Measurements from ENCODE around the gene TLCD2.

Gene TLCD2

GRCh38 chr17:1720856-1721386 is 10.7 kb upstream of the TLCD2 start:
- TF ChIP-seq EZH2phosphoT487 (IDR thresholded peaks at IDR 0.05; ENCODE audit: low read length): no peak
- TF ChIP-seq CTCF (IDR thresholded peaks at IDR 0.05; ENCODE audit: low read length): peak; percentile 96
- Histone ChIP-seq H3K9me3 (replicated peaks; ENCODE audit: insufficient read depth, low read length) (no peaks in the 10 kb centered on the region), H2AFZ (ENCODE audit: low read length) (no peak overlapping the region), H4K20me1 (ENCODE audit: insufficient read depth, low read length) (no peaks in the 10 kb centered on the region), H3K4me2 (ENCODE audit: low read depth, low read length) (peak overlapping the region; percentile 61; the same call in 1 of the 2 replicates), H3K27me3 (replicated peaks; ENCODE audit: insufficient read depth, low read length) (no peaks in the 10 kb centered on the region), H3K36me3 (replicated peaks; ENCODE audit: insufficient read depth, low read length) (no peaks in the 10 kb centered on the region), H3K27ac (ENCODE audit: low read length) (no peak overlapping the region), H3K9ac (ENCODE audit: low read length) (no peak overlapping the region), H3K9me2 (replicated peaks; ENCODE audit: insufficient read depth, low read length) (no peaks in the 10 kb centered on the region), H3F3A (ENCODE audit: insufficient read depth, low read length) (peaks cover 9% of the 10 kb centered on the region), H3K79me2 (ENCODE audit: low read length) (peaks cover 15% of the 10 kb centered on the region), H3K4me3 (ENCODE audit: low read length) (peak overlapping the region; percentile 36; the same call in 1 of the 2 replicates), H3K4me1 (ENCODE audit: low read length) (peaks cover 17% of the 10 kb centered on the region)
- peak; percentile 63 for DNase-seq

GRCh38 chr17:1718362-1719165 is 8.4 kb upstream of the TLCD2 start:
- peaks cover 7% of the 10 kb centered on the region; the same call in 1 of the 2 replicates for H3K79me2 ChIP-seq (ENCODE audit: low read length)
- TF ChIP-seq CTCF (IDR thresholded peaks at IDR 0.05; ENCODE audit: low read length) (no peak), EZH2 (optimal IDR thresholded peaks at IDR 0.05; ENCODE audit: low read depth, low read length) (no peak), EZH2phosphoT487 (IDR thresholded peaks at IDR 0.05; ENCODE audit: low read length) (no peak)
- H3K9ac ChIP-seq (ENCODE audit: low read length): no peak overlapping the region
- H3F3A ChIP-seq (ENCODE audit: insufficient read depth, low read length): peaks cover 6% of the 10 kb centered on the region
- no peak overlapping the region for H2AFZ ChIP-seq (ENCODE audit: low read length)
- peak overlapping the region; percentile 92; the same call in 1 of the 2 replicates for H3K4me2 ChIP-seq (ENCODE audit: low read depth, low read length)
- H3K27me3 ChIP-seq (replicated peaks; ENCODE audit: insufficient read depth, low read length): no peaks in the 10 kb centered on the region
- no peak overlapping the region for H3K27ac ChIP-seq (ENCODE audit: low read length)
- H3K4me3 ChIP-seq (ENCODE audit: low read length): no peak overlapping the region
- DNase-seq: no peak
- no peaks in the 10 kb centered on the region for H4K20me1 ChIP-seq (ENCODE audit: insufficient read depth, low read length)
- H3K9me3 ChIP-seq (replicated peaks; ENCODE audit: insufficient read depth, low read length): no peaks in the 10 kb centered on the region
- H3K36me3 ChIP-seq (replicated peaks; ENCODE audit: insufficient read depth, low read length): no peaks in the 10 kb centered on the region
- H3K9me2 ChIP-seq (replicated peaks; ENCODE audit: insufficient read depth, low read length): no peaks in the 10 kb centered on the region
- H3K4me1 ChIP-seq (ENCODE audit: low read length): peaks cover 4% of the 10 kb centered on the region

GRCh38 chr17:1716912-1717695 is 6.9 kb upstream of the TLCD2 start:
- peak overlapping the region; percentile 91 for H3K9ac ChIP-seq (ENCODE audit: low read length)
- H3K27me3 ChIP-seq (replicated peaks; ENCODE audit: insufficient read depth, low read length): no peaks in the 10 kb centered on the region
- no peaks in the 10 kb centered on the region; the same call in 1 of the 2 replicates for H3K4me1 ChIP-seq (ENCODE audit: low read length)
- H2AFZ ChIP-seq (ENCODE audit: low read length): peak overlapping the region; percentile 50
- H3K4me2 ChIP-seq (ENCODE audit: low read depth, low read length): peak overlapping the region; percentile 92
- H3K79me2 ChIP-seq (ENCODE audit: low read length): peaks cover 7% of the 10 kb centered on the region; the same call in 1 of the 2 replicates
- H3F3A ChIP-seq (ENCODE audit: insufficient read depth, low read length): peaks cover 4% of the 10 kb centered on the region
- H3K4me3 ChIP-seq (ENCODE audit: low read length): peak overlapping the region; percentile 78
- H3K27ac ChIP-seq (ENCODE audit: low read length): peak overlapping the region; percentile 93
- no peaks in the 10 kb centered on the region for H3K9me3 ChIP-seq (replicated peaks; ENCODE audit: insufficient read depth, low read length)
- no peaks in the 10 kb centered on the region for H4K20me1 ChIP-seq (ENCODE audit: insufficient read depth, low read length)
- H3K36me3 ChIP-seq (replicated peaks; ENCODE audit: insufficient read depth, low read length): no peaks in the 10 kb centered on the region
- H3K9me2 ChIP-seq (replicated peaks; ENCODE audit: insufficient read depth, low read length): no peaks in the 10 kb centered on the region
- DNase-seq: peak; percentile 99
- TF ChIP-seq CTCF (IDR thresholded peaks at IDR 0.05; ENCODE audit: low read length) (no peak), EZH2 (optimal IDR thresholded peaks at IDR 0.05; ENCODE audit: low read depth, low read length) (no peak), EZH2phosphoT487 (IDR thresholded peaks at IDR 0.05; ENCODE audit: low read length) (no peak)

Data from MM.1S (cell line).